ENCODE measurements around the gene FAM13A. TPM values are rescaled to one million over a fixed set of nuclear protein-coding genes. Genes with fewer than 3 reads are reported as not detected.

The FAM13A gene
- polyA plus RNA-seq, 1 of the 3 experiments (the other 2 are of a cell fraction), result 0.67 TPM

DNA sequence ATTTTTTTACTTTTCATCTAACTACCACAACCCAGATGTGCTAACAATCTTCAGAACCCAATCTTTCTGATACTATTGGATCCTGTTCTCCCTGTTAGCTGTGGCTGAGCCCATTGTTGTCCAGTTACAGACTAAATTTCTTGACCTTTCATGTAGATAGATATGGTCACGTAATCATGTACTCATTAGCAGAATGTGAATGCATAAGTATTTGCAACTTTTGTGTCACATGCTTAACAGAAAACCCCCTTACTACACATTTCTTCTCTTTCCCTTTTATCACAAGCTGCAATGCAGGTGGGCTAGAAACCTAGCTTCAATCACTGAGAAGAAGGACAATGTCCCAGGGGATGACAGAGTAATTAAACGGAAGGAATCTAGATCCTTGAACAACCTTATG, 13.1 kb upstream of the FAM13A start:
- no peak overlapping the region for H3K27ac ChIP-seq (ENCODE audit: low read depth in 2 of 2, low read length in 1 of 2)
- POLR2A ChIA-PET, result no interaction called here

DNA sequence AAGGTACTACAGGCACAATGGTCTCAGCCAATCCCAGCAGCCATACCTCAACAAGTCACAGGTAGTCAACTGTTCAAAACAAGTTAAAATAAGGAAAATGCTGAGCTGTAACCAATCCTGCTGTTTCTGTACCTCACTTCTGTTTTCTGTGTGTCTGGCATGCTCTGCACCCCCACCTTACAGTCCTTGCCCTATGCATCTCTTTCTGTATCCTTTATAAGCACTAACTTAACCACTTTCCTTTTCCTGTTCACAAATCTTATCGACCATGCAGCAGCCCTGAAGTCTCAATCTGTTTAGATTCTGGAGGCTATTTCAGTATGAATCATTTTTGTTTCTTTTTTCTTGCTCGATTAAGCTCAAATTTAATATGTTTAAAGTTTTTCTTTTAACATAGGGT, 12.5 kb upstream of the FAM13A start:
- 16% methylated on average over 2 of the region's 2 CpGs for WGBS (ENCODE audit: low lambda C conversion rate)
- no peak overlapping the region for H3K27ac ChIP-seq (ENCODE audit: low read depth in 2 of 2, low read length in 1 of 2)
- no peaks in the 10 kb centered on the region for H3K79me2 ChIP-seq (ENCODE audit: insufficient read depth)
- H2AFZ ChIP-seq (ENCODE audit: low read depth), result no peak overlapping the region
- no peaks in the 10 kb centered on the region for H3F3A ChIP-seq (replicated peaks; ENCODE audit: insufficient read depth)
- ChIA-PET CTCF (interaction anchor here (1.1 to 1.4 kb wide), 2 partner anchors 33 to 364 kb away, joined by 3 read pairs; no protein-coding TSS in a partner anchor), POLR2A (no interaction called here)
- no peaks in the 10 kb centered on the region for H4K20me1 ChIP-seq (ENCODE audit: insufficient read depth)
- no peaks in the 10 kb centered on the region for H3K27me3 ChIP-seq (ENCODE audit: insufficient read depth)
- no peaks in the 10 kb centered on the region for H3K36me3 ChIP-seq (replicated peaks in 1 of 2; ENCODE audit: control insufficient read depth in 1 of 2, insufficient read depth in 2 of 2, low read length in 1 of 2)
- H3K4me3 ChIP-seq (ENCODE audit: low read depth in 2 of 2, low read length in 1 of 2), result no peak overlapping the region
- no peak for DNase-seq
- no peaks in the 10 kb centered on the region for H3K4me1 ChIP-seq (ENCODE audit: control insufficient read depth in 1 of 2, insufficient read depth in 2 of 2, low read depth in 1 of 2, low read length in 1 of 2)
- no peaks in the 10 kb centered on the region for H3K9me2 ChIP-seq
- no peaks in the 10 kb centered on the region for H3K9me3 ChIP-seq
- H3K4me2 ChIP-seq, result no peak overlapping the region
- no peak overlapping the region for H3K9ac ChIP-seq
- TF ChIP-seq POLR2AphosphoS5 (IDR thresholded peaks at IDR 0.05; ENCODE audit: low read depth, low read length), result no peak
- TF ChIP-seq GATA2 (CRISPR knock-in tag; IDR thresholded peaks at IDR 0.05), result no peak
- TF ChIP-seq CHD2 (IDR thresholded peaks at IDR 0.05; ENCODE audit: low read length, partially characterized antibody), result no peak
- no peak for TF ChIP-seq TEAD4 (IDR thresholded peaks at IDR 0.05; ENCODE audit: borderline replicate concordance, insufficient read depth)
- TF ChIP-seq RAD21 (IDR thresholded peaks at IDR 0.05; ENCODE audit: low read length), result no peak
- TF ChIP-seq, protein P1, sequence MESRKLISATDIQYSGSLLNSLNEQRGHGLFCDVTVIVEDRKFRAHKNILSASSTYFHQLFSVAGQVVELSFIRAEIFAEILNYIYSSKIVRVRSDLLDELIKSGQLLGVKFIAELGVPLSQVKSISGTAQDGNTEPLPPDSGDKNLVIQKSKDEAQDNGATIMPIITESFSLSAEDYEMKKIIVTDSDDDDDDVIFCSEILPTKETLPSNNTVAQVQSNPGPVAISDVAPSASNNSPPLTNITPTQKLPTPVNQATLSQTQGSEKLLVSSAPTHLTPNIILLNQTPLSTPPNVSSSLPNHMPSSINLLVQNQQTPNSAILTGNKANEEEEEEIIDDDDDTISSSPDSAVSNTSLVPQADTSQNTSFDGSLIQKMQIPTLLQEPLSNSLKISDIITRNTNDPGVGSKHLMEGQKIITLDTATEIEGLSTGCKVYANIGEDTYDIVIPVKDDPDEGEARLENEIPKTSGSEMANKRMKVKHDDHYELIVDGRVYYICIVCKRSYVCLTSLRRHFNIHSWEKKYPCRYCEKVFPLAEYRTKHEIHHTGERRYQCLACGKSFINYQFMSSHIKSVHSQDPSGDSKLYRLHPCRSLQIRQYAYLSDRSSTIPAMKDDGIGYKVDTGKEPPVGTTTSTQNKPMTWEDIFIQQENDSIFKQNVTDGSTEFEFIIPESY (IDR thresholded peaks at IDR 0.05; ENCODE audit: borderline replicate concordance, low read depth), result no peak
- no peak for TF ChIP-seq NRF1 (IDR thresholded peaks at IDR 0.05; ENCODE audit: low read depth, low read length)
- TF ChIP-seq, protein P2, sequence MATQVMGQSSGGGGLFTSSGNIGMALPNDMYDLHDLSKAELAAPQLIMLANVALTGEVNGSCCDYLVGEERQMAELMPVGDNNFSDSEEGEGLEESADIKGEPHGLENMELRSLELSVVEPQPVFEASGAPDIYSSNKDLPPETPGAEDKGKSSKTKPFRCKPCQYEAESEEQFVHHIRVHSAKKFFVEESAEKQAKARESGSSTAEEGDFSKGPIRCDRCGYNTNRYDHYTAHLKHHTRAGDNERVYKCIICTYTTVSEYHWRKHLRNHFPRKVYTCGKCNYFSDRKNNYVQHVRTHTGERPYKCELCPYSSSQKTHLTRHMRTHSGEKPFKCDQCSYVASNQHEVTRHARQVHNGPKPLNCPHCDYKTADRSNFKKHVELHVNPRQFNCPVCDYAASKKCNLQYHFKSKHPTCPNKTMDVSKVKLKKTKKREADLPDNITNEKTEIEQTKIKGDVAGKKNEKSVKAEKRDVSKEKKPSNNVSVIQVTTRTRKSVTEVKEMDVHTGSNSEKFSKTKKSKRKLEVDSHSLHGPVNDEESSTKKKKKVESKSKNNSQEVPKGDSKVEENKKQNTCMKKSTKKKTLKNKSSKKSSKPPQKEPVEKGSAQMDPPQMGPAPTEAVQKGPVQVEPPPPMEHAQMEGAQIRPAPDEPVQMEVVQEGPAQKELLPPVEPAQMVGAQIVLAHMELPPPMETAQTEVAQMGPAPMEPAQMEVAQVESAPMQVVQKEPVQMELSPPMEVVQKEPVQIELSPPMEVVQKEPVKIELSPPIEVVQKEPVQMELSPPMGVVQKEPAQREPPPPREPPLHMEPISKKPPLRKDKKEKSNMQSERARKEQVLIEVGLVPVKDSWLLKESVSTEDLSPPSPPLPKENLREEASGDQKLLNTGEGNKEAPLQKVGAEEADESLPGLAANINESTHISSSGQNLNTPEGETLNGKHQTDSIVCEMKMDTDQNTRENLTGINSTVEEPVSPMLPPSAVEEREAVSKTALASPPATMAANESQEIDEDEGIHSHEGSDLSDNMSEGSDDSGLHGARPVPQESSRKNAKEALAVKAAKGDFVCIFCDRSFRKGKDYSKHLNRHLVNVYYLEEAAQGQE (IDR thresholded peaks at IDR 0.05; ENCODE audit: low read depth, low read length), result no peak
- TF ChIP-seq RXRA (IDR thresholded peaks at IDR 0.05; ENCODE audit: borderline replicate concordance, low read depth), result no peak
- TF ChIP-seq SIN3A (IDR thresholded peaks at IDR 0.05; ENCODE audit: borderline replicate concordance, low read depth, low read length), result no peak

More for the DNA sequence above, 13.1 kb upstream of the FAM13A start:
- H3K4me1 ChIP-seq (ENCODE audit: control insufficient read depth in 1 of 2, insufficient read depth in 2 of 2, low read depth in 1 of 2, low read length in 1 of 2), result no peaks in the 10 kb centered on the region
- CTCF ChIA-PET, result interaction anchor here (1.1 to 1.4 kb wide), 2 partner anchors 32 to 364 kb away, joined by 3 read pairs; no protein-coding TSS in a partner anchor
- no peaks in the 10 kb centered on the region for H3K27me3 ChIP-seq (ENCODE audit: insufficient read depth)
- no peaks in the 10 kb centered on the region for H4K20me1 ChIP-seq (ENCODE audit: insufficient read depth)
- no peak for TF ChIP-seq RCOR1 (IDR thresholded peaks at IDR 0.05; ENCODE audit: low read length)
- no peak for TF ChIP-seq SMC3 (IDR thresholded peaks at IDR 0.05; ENCODE audit: low read depth, low read length)
- no peak for TF ChIP-seq CHD2 (IDR thresholded peaks at IDR 0.05; ENCODE audit: low read length, partially characterized antibody)
- TF ChIP-seq POLR2AphosphoS5 (IDR thresholded peaks at IDR 0.05; ENCODE audit: low read depth, low read length), result no peak
- no peak for TF ChIP-seq MEF2A (IDR thresholded peaks at IDR 0.05; ENCODE audit: borderline replicate concordance, low read depth)
- H3K4me2 ChIP-seq, result no peak overlapping the region
- WGBS (ENCODE audit: low lambda C conversion rate), result 74% methylated on average over 2 of the region's 2 CpGs
- H3F3A ChIP-seq (replicated peaks; ENCODE audit: insufficient read depth), result no peaks in the 10 kb centered on the region
- H3K9me3 ChIP-seq, result no peaks in the 10 kb centered on the region
- no peak overlapping the region for H2AFZ ChIP-seq (ENCODE audit: low read depth)
- no peaks in the 10 kb centered on the region for H3K36me3 ChIP-seq (replicated peaks in 1 of 2; ENCODE audit: control insufficient read depth in 1 of 2, insufficient read depth in 2 of 2, low read length in 1 of 2)
- no peaks in the 10 kb centered on the region for H3K79me2 ChIP-seq (ENCODE audit: insufficient read depth)
- no peak overlapping the region for H3K9ac ChIP-seq
- H3K4me3 ChIP-seq (ENCODE audit: low read depth in 2 of 2, low read length in 1 of 2), result no peak overlapping the region
- no peak for DNase-seq
- no peaks in the 10 kb centered on the region for H3K9me2 ChIP-seq
